ENCODE results near the gene IGSF21.

DNA sequence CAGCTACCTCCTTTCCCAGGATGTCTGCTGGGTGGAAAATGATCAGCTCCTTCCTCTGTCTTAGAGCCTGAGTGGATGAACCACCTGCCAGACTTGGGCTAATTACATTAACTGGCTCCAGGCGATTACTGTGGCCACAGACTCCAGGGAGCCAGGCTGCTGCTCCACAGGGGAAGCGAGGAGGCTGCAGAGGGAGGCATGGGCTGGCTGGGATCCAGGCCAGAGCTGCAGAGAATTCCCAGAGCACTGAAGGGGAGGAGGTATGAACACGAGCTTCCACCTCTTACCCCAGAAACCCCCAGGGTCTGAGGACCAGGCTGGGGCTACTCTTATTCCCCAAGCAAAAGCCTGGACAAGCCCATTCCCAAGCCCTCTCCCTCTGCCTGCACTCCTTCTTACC, 237.2 kb downstream of the IGSF21 start:
- peak; percentile 22; the same call in 1 of the 2 replicates for TF ChIP-seq GATA2 (IDR thresholded peaks at IDR 0.05; ENCODE audit: low read depth, low read length)
- TF ChIP-seq GATA3 (IDR thresholded peaks at IDR 0.05; ENCODE audit: low read depth, low read length), result no peak

Measured in SH-SY5Y (cell line).